Transverse colon (tissue), 4 donors: Measurements from ENCODE around the gene SCAPER. TPM values are rescaled to one million over a fixed set of nuclear protein-coding genes. Genes with fewer than 3 reads are reported as not detected.
A peak's percentile ranks its signal among the peaks of the same experiment; 100 is the strongest.

Experiments used
- DNase-seq: peaks from one replicate; pipeline ENCODE4 v3.0.0-alpha.2; 2019
- H3K27ac ChIP-seq, 4 donors: fragments of 200-600 bp; sonication (generic); 2 replicates each; pipeline ENCODE4 v1.5.1; 2016 to 2018; ENCODE audit warnings: inconsistent platforms in 4 of 4
- H3K27me3 ChIP-seq: fragments of 200-600 bp; sonication (generic); 2 replicates; pipeline ENCODE4 v1.5.1; 2017; ENCODE audit warnings: inconsistent platforms
- H3K36me3 ChIP-seq, 4 donors: fragments of 200-600 bp; sonication (generic); 2 replicates each; pipeline ENCODE4 v1.5.1; 2017 to 2019; ENCODE audit warnings: inconsistent platforms in 4 of 4
- H3K4me1 ChIP-seq, 4 donors: fragments of 200-600 bp; sonication (generic); 2 replicates each; pipeline ENCODE4 v1.5.1; 2017 to 2020; ENCODE audit warnings: inconsistent platforms in 4 of 4
- H3K4me3 ChIP-seq, 4 donors: fragments of 200-600 bp; sonication (generic); 1 replicate in 1 of 4; 2 replicates in 3 of 4; pipeline versions ENCODE4 v1.5.1 to v1.6.1; 2017 to 2019; ENCODE audit warnings: inconsistent platforms in 4 of 4
- H3K9me3 ChIP-seq, 2 donors: fragments of 200-600 bp; sonication (generic); 2 replicates each; pipeline ENCODE4 v1.5.1; 2017 to 2019; ENCODE audit warnings: inconsistent platforms in 2 of 2
- CTCF ChIP-seq, 5 experiments: fragments of 200-600 bp in 3 of 5; fragments of 450-650 bp in 2 of 5; sonication (generic) in 3 of 5; IDR thresholded peaks; 1 replicate in 2 of 5; 2 replicates in 3 of 5; pipeline ENCODE4 v1.5.1; 2016 to 2017; ENCODE audit warnings: antibody characterized with exemption in 5 of 5, inconsistent platforms in 3 of 5, mild to moderate bottlenecking in 2 of 5, moderate library complexity in 1 of 5
- EP300 ChIP-seq: sonication (generic); formaldehyde crosslinking; IDR thresholded peaks from one replicate; pipeline ENCODE4 v1.6.1; 2017; ENCODE audit warnings: antibody characterized with exemption, low read depth
- POLR2A ChIP-seq: fragments of 450-650 bp; IDR thresholded peaks from one replicate; pipeline ENCODE4 v1.6.1; 2016; ENCODE audit warnings: antibody characterized with exemption, mild to moderate bottlenecking, moderate library complexity
- POLR2AphosphoS5 ChIP-seq, 3 donors: sonication (generic); formaldehyde crosslinking; IDR thresholded peaks; one replicate each; pipeline ENCODE4 v1.6.1; 2016; ENCODE audit warnings: antibody characterized with exemption in 3 of 3
- WGBS, 2 donors: methylation state at CpG; one replicate each; pipeline ENCODE4 v1.1.5; 2018; ENCODE audit warnings: low coverage in 1 of 2; 5-methylcytosine and 5-hydroxymethylcytosine counted together
- in situ Hi-C, 4 donors: fragments of 200-750 bp; cut with MboI; loops; one replicate each; pipeline versions ENCODE4 v1.15.0 to v1.15.1; 2017; ENCODE audit warnings: low sequenced_read_pairs in 3 of 4, low pct_ligation_motif_present in 1 of 4, low pct_unique_long_range_greater_than_20kb in 1 of 4
- intact Hi-C: fragments of 100-400 bp; cut with DNase I; formaldehyde crosslinking; loops from one replicate; pipeline ENCODE4 v1.15.1; 2023; ENCODE audit warnings: low total_unique reads
- total RNA-seq, 4 donors: library from RNA; depleted of rRNA; stranded (reverse); fragments of >200 nt; gene quantifications; one replicate each; pipeline ENCODE4 v1.1.0, GENCODE V29; 2016

Gene SCAPER
- total RNA-seq, 4 donors from 2014 or later, result 31.8 to 121 (median 48.7) TPM

DNA sequence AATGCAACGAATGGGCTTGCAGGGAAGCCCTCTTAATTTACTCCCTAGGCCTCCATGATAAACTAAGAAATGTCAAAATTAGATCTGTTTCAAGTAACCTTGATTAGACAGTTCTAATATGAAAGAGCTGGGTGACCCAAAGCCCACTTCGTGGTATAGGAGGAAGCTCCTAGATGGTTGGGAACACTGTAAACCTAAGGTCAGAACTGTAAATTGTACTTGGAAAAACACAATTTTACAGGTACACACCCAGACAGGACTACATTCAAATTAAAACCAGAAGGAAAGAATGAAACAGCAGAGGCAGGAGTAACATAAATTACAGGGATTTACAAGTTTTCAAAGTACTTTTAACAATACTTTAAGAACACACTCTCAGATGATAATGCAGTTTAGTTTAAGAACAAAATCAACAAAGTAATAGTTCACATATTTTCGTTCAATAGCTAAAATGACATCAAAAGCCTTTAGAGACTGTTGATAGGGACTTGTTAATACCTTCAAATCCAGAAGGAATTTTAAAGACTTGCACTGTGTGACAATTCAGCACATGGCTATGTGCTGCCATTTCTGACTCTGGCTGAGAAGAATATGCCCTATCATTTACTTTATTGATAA is 550.2 kb downstream of the SCAPER start:
- intact Hi-C loops, result no loop called here
- in situ Hi-C loops, result no loop called here
- TF ChIP-seq CTCF (IDR thresholded peaks at IDR 0.05) (no peak), EP300 (no peak), POLR2AphosphoS5 (IDR thresholded peaks at IDR 0.05) (no peak), POLR2A (no peak)
- Histone ChIP-seq H3K27ac (peak overlapping the region in 3 of 4 donors; percentile 17 to 32 (median 21)), H3K9me3 (no peaks in the 10 kb centered on the region), H3K36me3 (no peaks in the 10 kb centered on the region), H3K4me3 (no peak overlapping the region), H3K27me3 (no peaks in the 10 kb centered on the region), H3K4me1 (peaks cover 0 to 25% (median 0%) of the 10 kb centered on the region in 4 donors)
- WGBS, 2 donors, result 25 to 49% methylated on average over 3 of the region's 3 CpGs
- no peak for DNase-seq

- peak overlapping the region in 1 of 4 donors; percentile 32 for H3K27ac ChIP-seq
- in situ Hi-C loops, result no loop called here
- no peaks in the 10 kb centered on the region for H3K9me3 ChIP-seq
- DNase-seq, result no peak
- intact Hi-C loops, result no loop called here
- TF ChIP-seq CTCF (IDR thresholded peaks at IDR 0.05) (no peak), POLR2A (no peak), EP300 (no peak), POLR2AphosphoS5 (IDR thresholded peaks at IDR 0.05) (no peak)
- no peaks in the 10 kb centered on the region for H3K36me3 ChIP-seq
- H3K4me1 ChIP-seq, result peaks cover 0 to 26% (median 0%) of the 10 kb centered on the region in 4 donors
- 67 to 91% methylated on average over 6 to 10 of the region's 10 CpGs for WGBS, 2 donors
- no peak overlapping the region for H3K4me3 ChIP-seq
- H3K27me3 ChIP-seq, result peaks cover 4% of the 10 kb centered on the region
Measured at GRCh38 chr15:76353903-76354302, 551.2 kb downstream of the SCAPER start.

DNA sequence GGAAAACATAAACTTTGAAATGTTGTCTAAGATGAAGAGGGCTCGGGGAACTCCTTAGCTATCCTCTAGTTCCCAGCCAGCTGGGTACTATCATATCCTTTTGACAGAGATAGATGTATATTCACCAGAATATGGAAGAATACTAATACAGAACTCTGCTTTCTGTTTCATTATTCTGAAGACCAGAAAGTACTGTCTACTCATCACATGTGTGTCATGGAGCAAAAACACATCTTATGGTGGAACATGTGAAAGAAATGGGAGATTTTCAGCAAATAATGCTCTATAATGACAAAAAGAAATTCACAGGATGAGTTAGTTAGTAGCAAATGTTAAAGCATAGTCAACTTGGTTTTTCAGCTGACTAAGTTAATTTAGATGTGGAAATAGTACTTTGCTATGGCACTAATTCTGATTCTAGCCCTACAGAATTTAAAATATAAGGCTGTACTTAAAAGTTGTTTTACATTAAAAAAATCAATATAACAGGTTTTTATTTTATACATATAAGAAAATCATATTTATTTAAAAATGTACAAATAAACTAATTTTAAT is 552.0 kb downstream of the SCAPER start:
- peaks cover 0 to 21% (median 0%) of the 10 kb centered on the region in 4 donors for H3K4me1 ChIP-seq
- intact Hi-C loops, result no loop called here
- WGBS, 2 donors, result 93 to 100% methylated on average over 1 of the region's 1 CpG
- DNase-seq, result no peak
- no peaks in the 10 kb centered on the region for H3K9me3 ChIP-seq
- no peak overlapping the region for H3K27ac ChIP-seq
- H3K27me3 ChIP-seq, result peaks cover 8% of the 10 kb centered on the region
- TF ChIP-seq EP300, result no peak
- no peak for TF ChIP-seq POLR2A
- no peak for TF ChIP-seq POLR2AphosphoS5 (IDR thresholded peaks at IDR 0.05)
- TF ChIP-seq CTCF (IDR thresholded peaks at IDR 0.05), result no peak
- no peak overlapping the region for H3K4me3 ChIP-seq
- H3K36me3 ChIP-seq, result no peaks in the 10 kb centered on the region
- in situ Hi-C loops, result no loop called here

DNA sequence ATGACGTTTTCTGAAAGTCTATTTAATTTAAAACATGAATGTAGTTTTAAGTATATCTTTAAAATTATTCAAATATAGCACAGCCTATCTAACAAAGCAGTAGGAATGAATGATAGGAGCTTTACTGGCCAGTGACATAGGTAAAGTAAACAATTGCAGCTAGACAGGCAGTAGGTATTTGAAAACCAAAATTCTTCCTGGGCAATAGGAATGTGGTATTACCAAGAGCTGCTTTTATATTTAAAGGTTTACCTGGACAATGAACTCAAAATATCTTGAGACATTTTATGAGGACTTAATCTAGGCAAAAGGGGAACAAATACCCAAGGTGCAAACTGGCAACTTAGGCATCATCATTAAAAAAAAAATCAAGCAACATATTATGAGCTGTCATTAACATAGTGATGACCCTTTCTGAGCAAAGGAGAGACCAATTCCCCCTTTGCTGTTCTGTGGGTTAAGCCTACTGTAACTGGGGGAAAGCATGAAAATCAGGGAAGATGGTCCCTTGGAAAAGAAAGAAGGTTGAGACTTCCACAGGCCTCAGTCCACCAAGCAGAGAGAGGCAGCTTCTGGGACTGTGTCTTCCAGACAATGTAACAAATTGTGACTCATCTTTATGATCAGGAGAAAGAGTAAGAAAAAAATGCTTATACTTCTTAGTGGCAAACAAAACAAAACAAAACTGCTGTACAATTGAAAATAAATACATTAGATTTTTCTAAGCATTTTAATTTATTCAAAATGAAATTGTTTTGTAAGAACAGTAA is 555.7 kb downstream of the SCAPER start:
- intact Hi-C loops, result no loop called here

More for the DNA sequence above, 555.7 kb downstream of the SCAPER start:
- Histone ChIP-seq H3K9me3 (no peaks in the 10 kb centered on the region), H3K4me3 (no peak overlapping the region), H3K4me1 (peaks cover 0 to 35% (median 20%) of the 10 kb centered on the region in 4 donors), H3K36me3 (no peaks in the 10 kb centered on the region), H3K27me3 (peaks cover 43% of the 10 kb centered on the region), H3K27ac (no peak overlapping the region)
- 93 to 100% methylated on average over 1 of the region's 1 CpG for WGBS, 2 donors
- in situ Hi-C loops, result loop anchor here in 1 of 4 donors (25.0 kb wide), 1 partner anchor 162 kb away; no protein-coding TSS in a partner anchor
- TF ChIP-seq POLR2A (no peak), CTCF (IDR thresholded peaks at IDR 0.05) (no peak), POLR2AphosphoS5 (IDR thresholded peaks at IDR 0.05) (no peak), EP300 (no peak)
- DNase-seq, result no peak
